NCI-H446 treated with DMSO at 0.1 percent for 48 hours (cell line): ENCODE measurements around the gene AHR.
"Not testable (repeated sequence)": the region's sequence is repeated elsewhere in the genome, so short reads cannot be mapped to it uniquely, and the experiment has no call there.

Source experiments
- DNase-seq: peaks from one replicate; lab custom pipeline; 2025; lab: John Stamatoyannopoulos, UW

AHR gene

DNA sequence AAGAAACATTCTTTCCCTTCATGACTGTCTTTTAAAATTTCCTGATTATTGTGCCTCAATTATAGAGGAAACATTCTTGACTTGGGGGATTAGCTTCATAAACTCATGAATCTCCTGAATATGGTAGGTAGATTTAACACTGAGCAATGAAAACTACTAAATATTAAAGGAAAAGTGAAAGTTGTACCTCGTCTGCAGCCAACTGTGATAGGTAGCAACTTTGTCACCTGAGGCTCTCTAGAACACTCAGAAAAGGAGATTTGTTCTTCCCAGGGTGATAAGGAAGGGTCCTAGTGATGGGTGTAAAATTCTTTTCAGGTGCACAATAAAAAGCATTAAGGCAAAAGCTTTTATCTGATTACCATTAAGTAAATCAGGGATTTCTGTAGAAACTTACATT, 78.1 kb downstream of the AHR start:
- no peak for DNase-seq

DNA sequence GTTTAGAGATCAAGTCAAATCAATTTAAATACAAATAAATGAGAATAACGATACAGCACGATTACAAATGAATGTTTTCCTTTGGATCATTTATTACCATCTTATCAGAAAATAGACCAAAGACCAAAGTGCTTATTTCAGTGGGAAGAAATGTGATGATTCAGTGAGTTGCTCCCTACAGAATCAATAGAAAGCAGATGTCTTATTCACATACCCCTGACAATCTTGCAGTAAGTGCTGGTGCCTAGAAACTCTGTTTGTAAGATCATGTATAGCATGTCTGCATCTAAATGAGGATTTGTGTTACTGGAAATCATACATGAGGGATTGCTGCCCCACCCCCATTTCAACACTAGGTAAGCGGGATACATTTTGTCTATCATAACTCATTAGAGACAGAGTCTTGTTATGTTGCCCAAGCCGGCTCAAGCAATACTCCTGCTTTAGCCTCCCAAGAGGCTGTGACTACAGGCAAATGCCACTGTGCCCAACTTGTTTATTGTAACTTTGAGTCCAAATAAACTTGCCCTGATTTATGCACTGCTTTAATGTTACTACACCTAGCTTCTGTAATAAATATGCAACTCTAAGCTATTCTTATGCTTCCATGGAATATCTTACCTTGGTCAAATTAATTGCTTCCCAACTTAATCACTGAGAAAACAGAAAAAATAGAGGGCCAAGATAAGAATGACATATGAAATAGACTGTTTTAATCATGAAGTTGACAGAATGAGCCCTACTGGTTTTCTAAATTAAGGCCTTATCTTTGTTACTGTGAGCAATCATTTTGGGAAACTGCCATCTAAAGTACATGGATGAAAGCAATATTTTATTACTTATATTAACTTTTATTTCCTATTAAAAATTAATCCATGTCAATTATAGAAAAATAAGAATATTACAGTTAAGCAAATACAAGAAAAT, 82.5 kb downstream of the AHR start:
- DNase-seq, result no peak

DNA sequence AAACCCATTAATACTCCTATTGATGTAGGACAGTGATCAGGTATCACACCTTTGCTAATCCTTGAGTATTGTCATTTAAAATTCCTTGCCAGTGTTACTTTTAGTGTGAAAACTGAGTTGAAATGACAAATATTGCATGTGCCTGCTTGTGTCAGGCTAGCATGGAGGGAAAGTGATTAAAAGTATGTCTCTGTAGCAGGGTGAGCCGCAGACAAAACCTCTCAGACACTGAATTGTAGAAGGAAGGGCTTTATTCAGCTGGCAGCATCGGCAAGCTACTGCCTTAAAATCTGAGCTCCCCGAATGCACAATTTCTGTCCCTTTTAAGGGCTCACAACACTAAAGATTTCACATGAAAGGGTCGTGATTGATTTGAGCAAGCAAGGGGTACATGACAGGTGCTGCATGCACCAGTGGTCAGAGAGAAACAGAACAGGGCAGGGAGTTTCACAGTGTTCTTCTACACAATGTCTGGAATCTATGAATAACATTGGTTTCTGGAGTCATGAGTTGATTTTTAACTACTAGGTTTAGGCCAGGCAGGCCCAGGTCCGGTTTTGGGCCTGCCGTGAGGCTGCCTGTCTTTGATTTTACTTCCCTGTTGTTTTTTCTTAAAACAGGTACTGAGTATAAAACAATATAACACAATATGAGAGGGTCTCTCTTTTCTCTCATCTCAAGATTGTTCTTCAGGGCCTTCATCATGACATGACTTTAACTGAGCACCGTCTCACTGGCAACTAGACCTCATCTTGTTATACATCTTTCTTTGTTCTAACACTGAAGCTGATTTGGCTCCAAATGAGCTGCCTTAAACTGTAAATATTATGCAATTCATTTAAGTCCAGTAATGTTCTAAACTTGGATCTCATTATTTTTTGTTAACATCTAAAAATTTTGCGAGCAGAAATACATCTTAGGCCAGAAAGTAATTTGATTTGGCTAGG, 84.2 kb downstream of the AHR start:
- not testable (repeated sequence) for DNase-seq

DNA sequence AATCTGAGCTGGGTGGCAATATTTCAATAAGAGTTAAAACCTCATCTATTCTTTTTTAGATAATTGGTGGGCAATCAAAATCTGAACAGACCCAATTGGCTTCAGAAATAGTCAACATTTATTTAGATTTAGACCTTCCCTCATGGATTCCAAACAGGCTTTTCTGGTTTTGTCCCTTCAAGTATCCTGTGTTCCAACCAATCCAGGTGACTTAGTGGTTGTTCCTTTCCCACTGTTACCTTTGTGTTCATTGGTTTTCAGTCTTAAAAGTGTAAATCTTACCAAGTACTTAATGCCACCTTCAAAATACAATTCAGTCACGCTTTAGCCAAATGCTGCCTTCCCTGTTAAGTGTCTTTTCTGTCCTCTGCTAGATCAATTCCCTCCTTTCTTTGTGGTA, 85.9 kb downstream of the AHR start:
- no peak for DNase-seq

DNA sequence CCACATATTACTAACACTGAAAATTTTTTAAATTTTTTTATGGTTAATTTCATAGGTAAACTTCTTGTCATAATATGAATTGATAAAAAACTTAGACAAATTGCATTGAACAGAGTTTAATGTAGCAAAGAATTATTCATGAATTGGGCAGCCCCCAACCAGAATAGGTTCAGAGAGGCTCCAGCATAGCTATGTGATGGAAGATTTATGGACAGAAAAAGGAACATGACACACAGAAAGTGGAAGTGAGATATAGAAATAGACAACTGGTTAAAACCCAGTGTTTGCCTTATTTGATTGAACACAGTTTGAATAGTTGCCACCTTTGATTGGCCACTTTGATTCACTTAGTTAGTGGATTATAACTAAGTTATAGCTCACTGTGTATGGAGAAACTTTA, 87.2 kb downstream of the AHR start:
- no peak for DNase-seq

DNA sequence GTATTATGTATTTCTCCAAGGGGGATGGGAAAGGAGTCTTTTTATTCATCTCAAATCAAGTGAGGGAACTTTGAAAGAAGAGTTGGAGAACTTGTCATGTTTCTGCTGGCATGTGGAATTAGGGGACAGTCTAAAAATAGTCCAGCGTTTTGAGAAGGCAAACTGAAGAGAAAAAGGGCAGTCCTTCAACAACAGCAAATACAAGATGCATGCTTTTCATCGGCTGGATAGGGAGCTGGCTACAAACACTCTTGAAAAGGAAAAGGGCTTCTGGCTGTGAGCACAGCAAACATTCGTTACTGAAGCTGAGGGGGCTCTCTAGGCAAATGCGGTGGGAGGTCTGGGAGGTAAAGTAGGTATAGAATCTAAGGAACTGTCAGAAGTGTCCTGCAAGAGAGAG, 91.9 kb downstream of the AHR start:
- DNase-seq, result no peak

DNA sequence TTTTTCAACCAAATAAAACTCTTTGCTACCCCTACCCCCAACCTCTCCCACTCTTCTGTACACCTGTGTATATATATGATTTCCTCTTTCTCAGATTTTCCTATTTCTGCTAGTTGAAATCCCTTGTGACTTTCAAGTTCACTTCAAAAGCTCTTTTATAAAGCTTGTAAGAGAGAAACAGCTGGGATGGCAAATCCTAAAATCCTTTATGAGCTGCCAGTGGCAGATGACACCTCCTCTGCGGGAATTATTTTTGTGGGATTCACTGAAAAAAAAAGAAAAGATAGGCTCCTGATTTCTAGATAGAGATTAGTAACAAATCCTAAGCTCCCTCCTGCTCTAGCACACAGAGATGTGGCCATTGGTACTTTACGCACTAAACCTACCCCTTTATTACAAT, 92.9 kb downstream of the AHR start:
- DNase-seq, result no peak

DNA sequence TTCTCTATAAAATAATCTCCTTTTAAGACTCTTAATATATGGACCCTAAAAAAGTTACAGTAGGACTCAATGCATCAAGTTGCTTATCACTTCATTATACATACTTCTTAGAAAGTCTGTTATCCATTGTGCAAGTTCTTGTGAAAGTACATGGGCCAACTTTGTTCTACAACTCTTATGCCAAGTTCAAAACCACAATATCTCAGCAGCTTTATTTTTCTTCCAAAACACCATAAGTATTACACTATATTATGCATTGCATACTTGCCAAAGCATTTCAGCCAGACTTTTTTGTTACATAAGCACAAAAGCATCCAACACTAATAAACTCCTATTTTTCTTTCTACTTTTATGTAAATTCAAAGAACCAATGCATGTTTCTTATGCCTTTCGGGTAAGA, 94.4 kb downstream of the AHR start:
- no peak for DNase-seq

DNA sequence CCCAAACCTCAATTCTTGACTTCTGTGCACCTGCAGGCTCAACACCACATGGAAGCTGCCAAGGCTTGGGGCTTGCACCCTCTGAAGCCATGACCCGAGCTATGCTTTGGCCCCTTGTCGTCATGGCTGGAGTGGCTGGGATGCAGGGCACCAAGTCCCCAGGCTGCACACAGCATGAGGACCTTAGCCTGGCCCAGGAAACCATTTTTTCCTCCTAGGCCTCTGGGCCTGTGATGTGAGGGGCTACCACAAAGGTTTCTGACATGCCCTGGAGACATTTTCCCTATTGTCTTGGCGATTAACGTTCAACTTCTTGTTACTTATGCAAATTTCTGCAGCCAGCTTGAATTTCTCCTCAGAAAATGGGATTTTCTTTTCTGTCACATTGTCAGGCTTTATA, 96.1 kb downstream of the AHR start:
- not testable (repeated sequence) for DNase-seq
